IMR-90 (cell line): ENCODE results near the gene N4BP2. TPM values are rescaled to one million over a fixed set of nuclear protein-coding genes. Genes with fewer than 3 reads are reported as not detected.

ENCODE experiments used
- ATAC-seq: fragments of 200-7000 bp; cut with Tn5 transposase; 2 replicates; pipeline ENCODE4 v1.9.1; 2020; ENCODE audit warnings: low read depth, mild to moderate bottlenecking, moderate library complexity
- BruUV-seq: library from RNA; stranded (reverse); fragments of 400-500 nt; replicated peaks from 2 replicates; lab custom pipeline; 2021; lab: Mats Ljungman, UMichigan
- CTCF ChIA-PET: fragments of 300-600 bp; formaldehyde crosslinking; extraction: SDS; loops from one replicate; lab custom pipeline; 2021; ENCODE audit warnings: antibody characterized with exemption; lab: Yijun Ruan, JAX
- POLR2A ChIA-PET: fragments of 300-600 bp; sonication (Branson Sonifier 250); formaldehyde crosslinking; loops from one replicate; lab custom pipeline; 2022; ENCODE audit warnings: antibody characterized with exemption; ENCODE audit not compliant: unreplicated experiment; lab: Charles Lee
- DNase-seq: peaks from one replicate; pipeline ENCODE4 v3.0.0; 2013
- H2AFZ ChIP-seq: replicated peaks from 2 replicates; pipeline ENCODE3; 2013; ENCODE audit warnings: low read length, mild to moderate bottlenecking; ENCODE audit not compliant: poor library complexity
- H2AK5ac ChIP-seq: 2 replicates; pipeline ENCODE4 v1.6.1; 2013; ENCODE audit warnings: low read depth, low read length, inconsistent platforms
- H2AK9ac ChIP-seq: replicated peaks from 2 replicates; pipeline ENCODE3; 2013; ENCODE audit warnings: mild to moderate bottlenecking, low read depth, low read length, moderate library complexity; ENCODE audit not compliant: poor library complexity
- H2BK120ac ChIP-seq: 2 replicates; pipeline ENCODE4 v1.6.1; 2013; ENCODE audit warnings: low read depth, low read length, inconsistent platforms
- H2BK15ac ChIP-seq: 3 replicates; pipeline ENCODE4 v1.6.1; 2013; ENCODE audit warnings: low read depth, low read length, inconsistent platforms
- H2BK20ac ChIP-seq: 2 replicates; pipeline ENCODE4 v1.6.1; 2013; ENCODE audit warnings: low read depth, mild to moderate bottlenecking, inconsistent platforms, low read length, moderate library complexity
- H2BK5ac ChIP-seq: 2 replicates; pipeline ENCODE4 v1.6.1; 2013; ENCODE audit warnings: mild to moderate bottlenecking, low read depth, low read length, inconsistent platforms; ENCODE audit not compliant: poor library complexity, severe bottlenecking
- H3K14ac ChIP-seq: replicated peaks from 2 replicates; pipeline ENCODE4 v1.6.1; 2013; ENCODE audit warnings: low read depth, low read length, inconsistent platforms
- H3K18ac ChIP-seq: 2 replicates; pipeline ENCODE4 v1.6.1; 2013; ENCODE audit warnings: low read depth, low read length, control low read depth
- H3K23ac ChIP-seq: 2 replicates; pipeline ENCODE4 v1.6.1; 2013; ENCODE audit warnings: low read depth, low read length, inconsistent platforms
- H3K27ac ChIP-seq: 2 replicates; pipeline ENCODE4 v1.5.1; 2013; ENCODE audit warnings: mild to moderate bottlenecking, control low read depth, low read length; ENCODE audit not compliant: insufficient read depth
- H3K27me3 ChIP-seq: 2 replicates; pipeline ENCODE4 v1.6.1; 2013; ENCODE audit warnings: low read length; ENCODE audit not compliant: control insufficient read depth, insufficient read depth
- H3K36me3 ChIP-seq: 2 replicates; pipeline ENCODE4 v1.6.1; 2013; ENCODE audit warnings: low read length, mixed read lengths; ENCODE audit not compliant: control insufficient read depth, insufficient read depth
- H3K4ac ChIP-seq: 2 replicates; pipeline ENCODE4 v1.6.1; 2013; ENCODE audit warnings: low read depth, low read length, inconsistent platforms
- H3K4me1 ChIP-seq: 2 replicates; pipeline ENCODE4 v1.6.1; 2013; ENCODE audit warnings: low read length, mixed read lengths; ENCODE audit not compliant: control insufficient read depth, insufficient read depth
- H3K4me2 ChIP-seq: 2 replicates; pipeline ENCODE4 v1.6.1; 2013; ENCODE audit warnings: low read depth, mild to moderate bottlenecking, control low read depth, low read length, moderate library complexity
- H3K4me3 ChIP-seq: 2 replicates; pipeline ENCODE4 v1.5.1; 2013; ENCODE audit warnings: low read depth, mild to moderate bottlenecking, control low read depth, low read length, moderate library complexity; ENCODE audit not compliant: insufficient read depth
- H3K56ac ChIP-seq: 2 replicates; pipeline ENCODE4 v1.6.1; 2013; ENCODE audit warnings: low read length, inconsistent platforms; ENCODE audit not compliant: insufficient read depth; ENCODE audit errors: extremely low read depth
- H3K79me1 ChIP-seq, 2 experiments: 2 replicates each; pipeline ENCODE4 v1.6.1; 2013; ENCODE audit warnings: low read length in 2 of 2, inconsistent platforms in 1 of 2, low read depth in 1 of 2
- H3K9ac ChIP-seq: 2 replicates; pipeline ENCODE4 v1.6.1; 2013; ENCODE audit warnings: low read depth, low read length, control low read depth
- H3K9me1 ChIP-seq: 2 replicates; pipeline ENCODE4 v1.6.1; 2013; ENCODE audit warnings: low read length, inconsistent platforms; ENCODE audit not compliant: insufficient read depth
- H3K9me3 ChIP-seq: 2 replicates; pipeline ENCODE4 v1.6.1; 2013; ENCODE audit warnings: low read length; ENCODE audit not compliant: control insufficient read depth, insufficient read depth
- H4K20me1 ChIP-seq: 2 replicates; pipeline ENCODE4 v1.6.1; 2013; ENCODE audit warnings: low read length, inconsistent platforms; ENCODE audit not compliant: insufficient read depth
- H4K5ac ChIP-seq: 2 replicates; pipeline ENCODE4 v1.6.1; 2013; ENCODE audit warnings: mild to moderate bottlenecking, low read depth, low read length, control low read depth
- H4K8ac ChIP-seq, 2 experiments: 2 replicates each; pipeline ENCODE4 v1.6.1; 2013; ENCODE audit warnings: low read depth in 2 of 2, low read length in 2 of 2, control low read depth in 1 of 2, inconsistent platforms in 1 of 2
- H4K91ac ChIP-seq: 2 replicates; pipeline ENCODE4 v1.6.1; 2013; ENCODE audit warnings: low read depth, low read length, inconsistent platforms; ENCODE audit not compliant: insufficient read depth
- CHD1 ChIP-seq: IDR thresholded peaks from 2 replicates; pipeline ENCODE4 v1.6.1; 2012; ENCODE audit warnings: low read depth, low read length, improper control_type of control experiment
- MAFK ChIP-seq: IDR thresholded peaks from 2 replicates; pipeline ENCODE4 v1.6.1; 2012; ENCODE audit warnings: low read depth, low read length, improper control_type of control experiment
- MXI1 ChIP-seq: IDR thresholded peaks from 2 replicates; pipeline ENCODE4 v1.6.1; 2012; ENCODE audit warnings: low read depth, mild to moderate bottlenecking, low read length, moderate library complexity, borderline replicate concordance
- POLR2A ChIP-seq: IDR thresholded peaks from 2 replicates; pipeline ENCODE4 v1.6.1; 2012; ENCODE audit warnings: mild to moderate bottlenecking, low read depth, low read length
- RAD21 ChIP-seq: IDR thresholded peaks from 2 replicates; pipeline ENCODE4 v1.6.1; 2012; ENCODE audit warnings: low read length, improper control_type of control experiment
- WGBS, 2 experiments: methylation state at CpG; one replicate each; pipeline versions ENCODE4 v1.1.5 to v1.1.7; 2013; ENCODE audit warnings: missing lambda C conversion rate in 2 of 2; ENCODE audit not compliant: insufficient read length in 1 of 2; ENCODE audit errors: extremely low coverage in 2 of 2; 5-methylcytosine and 5-hydroxymethylcytosine counted together
- dilution Hi-C: fragments of 300-500 bp; cut with HindIII; formaldehyde crosslinking; loops from one replicate; pipeline ENCODE4 v1.14.3; 2018; ENCODE audit warnings: low sequenced_read_pairs; ENCODE audit not compliant: unreplicated experiment
- in situ Hi-C: fragments of 300-500 bp; cut with MboI; formaldehyde crosslinking; loops from 3 replicates; pipeline ENCODE4 v1.14.3; 2019; ENCODE audit warnings: low sequenced_read_pairs, inconsistent platforms, mixed read lengths
- intact Hi-C: fragments of 100-400 bp; cut with micrococcal nuclease; formaldehyde crosslinking; loops from 2 replicates; pipeline ENCODE4 v1.10.0; 2022
- polyA plus RNA-seq, 3 experiments: library from polyadenylated mRNA; depleted of rRNA; stranded (reverse); fragments of >200 nt; gene quantifications; 2 replicates each; pipeline ENCODE4 v1.2.3, GENCODE V29; 2012; ENCODE audit warnings: low replicate concordance in 1 of 3
- total RNA-seq: library from RNA; depleted of rRNA; stranded (reverse); fragments of >200 nt; gene quantifications from 2 replicates; pipeline ENCODE4 v1.2.3, GENCODE V29; 2012
- TF ChIP-seq, protein P1 (sequence below): fragments of 150-350 bp; IDR thresholded peaks from 2 replicates; pipeline ENCODE4 v1.6.1; 2017; ENCODE audit warnings: mild to moderate bottlenecking, antibody characterized with exemption, low read length, low read depth

Gene N4BP2
- total and polyA plus RNA-seq, 2 of the 4 experiments (the other 2 are of a cell fraction): 0.84 to 2.2 TPM

DNA sequence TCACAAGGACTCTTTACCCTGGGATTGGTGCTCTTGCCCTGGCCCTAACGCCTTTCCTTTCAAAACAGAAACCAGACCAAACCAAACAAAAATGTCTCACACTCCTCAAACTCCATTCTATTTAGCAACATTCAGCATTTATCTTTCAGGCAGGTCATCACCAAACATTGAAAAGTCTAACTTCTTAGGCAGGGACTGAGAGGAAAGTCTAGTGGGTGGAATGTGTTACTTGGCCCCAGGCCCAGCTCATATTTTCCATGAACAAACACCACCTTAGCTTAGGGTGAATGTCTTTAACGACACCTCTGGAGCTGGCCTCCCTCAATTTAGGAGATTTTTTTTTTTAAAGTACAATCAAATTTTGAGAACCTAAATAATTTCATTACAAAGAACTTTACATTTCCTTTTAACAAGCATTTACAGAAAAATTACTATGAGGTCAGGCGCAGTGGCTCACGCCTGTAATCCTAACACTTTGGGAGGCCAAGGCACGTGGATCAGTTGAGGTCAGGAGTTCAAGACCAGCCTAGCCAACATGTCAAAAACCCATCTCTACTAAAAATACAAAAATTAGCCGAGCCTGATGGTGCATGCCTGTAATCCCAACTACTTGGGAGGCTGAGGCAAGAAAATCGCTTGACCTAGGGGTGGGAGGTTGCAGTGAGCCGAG, 10.2 kb upstream of the N4BP2 start:
- TF ChIP-seq RAD21 (no peak), POLR2A (no peak), CHD1 (no peak), MXI1 (no peak), MAFK (no peak; the same call in 1 of the 2 replicates)
- TF ChIP-seq, protein P1, sequence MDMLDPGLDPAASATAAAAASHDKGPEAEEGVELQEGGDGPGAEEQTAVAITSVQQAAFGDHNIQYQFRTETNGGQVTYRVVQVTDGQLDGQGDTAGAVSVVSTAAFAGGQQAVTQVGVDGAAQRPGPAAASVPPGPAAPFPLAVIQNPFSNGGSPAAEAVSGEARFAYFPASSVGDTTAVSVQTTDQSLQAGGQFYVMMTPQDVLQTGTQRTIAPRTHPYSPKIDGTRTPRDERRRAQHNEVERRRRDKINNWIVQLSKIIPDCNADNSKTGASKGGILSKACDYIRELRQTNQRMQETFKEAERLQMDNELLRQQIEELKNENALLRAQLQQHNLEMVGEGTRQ: no peak
- no peak overlapping the region for H2AK5ac ChIP-seq
- peak overlapping the region; percentile 1; the same call in 1 of the 2 replicates for H3K4me2 ChIP-seq

More for the DNA sequence above, 10.2 kb upstream of the N4BP2 start:
- Histone ChIP-seq H2BK20ac (no peak overlapping the region), H2AFZ (no peak overlapping the region), H2BK15ac (no peak overlapping the region), H4K20me1 (no peaks in the 10 kb centered on the region), H2BK5ac (no peak overlapping the region), H3K79me1 (no peaks in the 10 kb centered on the region), H4K8ac (no peak overlapping the region), H3K4me3 (no peak overlapping the region), H3K9ac (no peak overlapping the region), H3K9me3 (no peaks in the 10 kb centered on the region), H3K18ac (no peak overlapping the region), H3K56ac (no peak overlapping the region), H4K5ac (no peak overlapping the region), H3K4me1 (no peaks in the 10 kb centered on the region; the same call in 1 of the 2 replicates), H3K23ac (no peak overlapping the region), H3K36me3 (no peaks in the 10 kb centered on the region), H4K91ac (no peak overlapping the region), H3K27me3 (peaks cover 3% of the 10 kb centered on the region; the same call in 1 of the 2 replicates), H3K14ac (no peak overlapping the region), H2AK9ac (no peak overlapping the region), H3K27ac (no peak overlapping the region), H3K4ac (no peak overlapping the region), H3K9me1 (no peaks in the 10 kb centered on the region), H2BK120ac (no peak overlapping the region)
- ChIA-PET CTCF (interaction anchor here (0.9 kb wide), 1 partner anchor 12 kb away, joined by 5 read pairs; no protein-coding TSS in a partner anchor), POLR2A (no interaction called here)
- 83% methylated on average over 3 of the region's 8 CpGs; no CpG with 5 or more reads in 1 of the 2 experiments for WGBS, 2 experiments
- intact Hi-C loops (no loop called here), dilution Hi-C loops (no loop called here), in situ Hi-C loops (no loop called here)
- no TSS peak for BruUV-seq
- ATAC-seq (peak; percentile 76), DNase-seq (peak; percentile 64)
